ENCODE data around the gene FZD4. TPM values are rescaled to one million over a fixed set of nuclear protein-coding genes. Genes with fewer than 3 reads are reported as not detected.
"Not testable (repeated sequence)": the region's sequence is repeated elsewhere in the genome, so short reads cannot be mapped to it uniquely, and the experiment has no call there.

Gene FZD4
- total RNA-seq (under 1 TPM; 0.07 to 0.09 TPM), polyA plus RNA-seq (not detected)

DNA sequence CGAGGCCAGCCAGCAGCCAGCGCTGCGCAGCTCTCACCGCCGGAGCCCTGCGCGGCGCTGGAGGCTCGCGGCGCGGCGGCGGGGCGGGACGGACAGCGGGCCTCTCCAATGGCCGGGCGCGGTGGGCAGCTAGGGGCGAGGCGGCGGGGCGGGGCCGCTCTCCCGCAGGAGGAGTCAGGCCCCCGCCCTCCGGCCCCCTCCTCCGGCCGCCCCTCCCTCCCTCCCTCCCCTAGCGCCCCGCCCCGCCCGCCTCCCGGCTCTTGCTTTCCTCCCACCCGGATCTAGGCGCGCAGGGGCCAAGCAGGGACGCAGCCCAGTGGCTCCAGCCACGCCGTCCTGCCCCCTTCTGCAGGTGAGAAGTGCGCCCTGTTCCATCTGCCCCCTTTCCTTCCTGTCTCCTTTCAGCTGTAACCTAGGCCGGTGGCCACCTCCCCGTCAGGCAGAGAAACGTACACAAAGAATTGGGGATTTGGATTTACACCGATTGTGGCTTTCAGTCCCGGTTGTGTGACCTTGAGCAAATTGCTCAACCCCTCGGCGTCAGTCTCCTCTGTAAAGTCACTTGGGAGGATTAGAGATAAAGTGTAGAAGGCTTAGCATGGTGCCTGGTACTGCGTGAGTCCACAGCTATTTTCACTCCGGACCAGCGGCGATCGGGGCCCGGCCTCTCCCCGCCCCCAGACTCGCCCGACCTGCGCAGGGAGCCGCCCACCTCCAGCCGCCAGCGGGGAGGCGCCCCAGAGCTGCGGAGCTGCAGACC is at the start of gene FZD4:
Gene FZD4, minus strand, starts transcription at position 35 of the 760 bp plus-strand sequence. CDS start 310 bp downstream, outside the sequence.
- peak within 1 kb of the TSS; percentile 85 to 96 (median 87) for H3K4me3 Mint-ChIP-seq
- peaks cover 0 to 1% (median 0%) of the 10 kb centered on the region in 3 donors for H3K36me3 Mint-ChIP-seq
- Histone ChIP-seq H3K4me1 (ENCODE audit: insufficient read depth, low read length) (peaks cover 5% of the 10 kb centered on the region), H3K36me3 (ENCODE audit: insufficient read depth, low read length) (no peaks in the 10 kb centered on the region), H3K9me3 (ENCODE audit: low read length) (no peaks in the 10 kb centered on the region), H3K27ac (ENCODE audit: low read depth, low read length) (peak within 1 kb of the TSS; percentile 48), H3K27me3 (ENCODE audit: insufficient read depth, low read length, poor library complexity, severe bottlenecking) (peaks cover 4% of the 10 kb centered on the region), H3K4me3 (ENCODE audit: low read length) (peak within 1 kb of the TSS; percentile 77)
- H3K9me3 Mint-ChIP-seq = no peaks in the 10 kb centered on the region
- POLR2A ChIA-PET = interaction anchor here (0.6 kb wide), 1 partner anchor 16 kb away, joined by 4 read pairs; no protein-coding TSS in a partner anchor
- peak; percentile 8 to 49 (median 39) for DNase-seq
- H3K27ac Mint-ChIP-seq = peak within 1 kb of the TSS in 4 of 8 donors; percentile 4 to 91 (median 45)
- CTCF ChIA-PET = interaction anchor here (0.9 to 1.4 kb wide), 2 partner anchors 10 to 16 kb away, joined by 3 to 4 read pairs; no protein-coding TSS in a partner anchor
- peaks cover 17 to 47% of the 10 kb centered on the region in 2 donors for H3K27me3 Mint-ChIP-seq
- H3K4me1 Mint-ChIP-seq = peaks cover 9 to 19% (median 18%) of the 10 kb centered on the region in 3 donors

- POLR2A ChIA-PET; H3K4me3 Mint-ChIP-seq; H3K36me3 ChIP-seq (ENCODE audit: insufficient read depth, low read length); H3K4me1 ChIP-seq (ENCODE audit: insufficient read depth, low read length); H3K36me3 Mint-ChIP-seq; H3K4me1 Mint-ChIP-seq; CTCF ChIA-PET; DNase-seq; H3K9me3 ChIP-seq (ENCODE audit: low read length); H3K27me3 ChIP-seq (ENCODE audit: insufficient read depth, low read length, poor library complexity, severe bottlenecking); H3K9me3 Mint-ChIP-seq; H3K27ac ChIP-seq (ENCODE audit: low read depth, low read length); H3K4me3 ChIP-seq (ENCODE audit: low read length): not testable (repeated sequence)
- Mint-ChIP-seq H3K27ac (peak overlapping the region in 1 of 8 donors; percentile 3), H3K27me3 (peaks cover 10 to 14% of the 10 kb centered on the region in 2 donors)
Observed at GRCh38 chr11:87004281-87004680, 49.1 kb upstream of the FZD4 start.

DNA sequence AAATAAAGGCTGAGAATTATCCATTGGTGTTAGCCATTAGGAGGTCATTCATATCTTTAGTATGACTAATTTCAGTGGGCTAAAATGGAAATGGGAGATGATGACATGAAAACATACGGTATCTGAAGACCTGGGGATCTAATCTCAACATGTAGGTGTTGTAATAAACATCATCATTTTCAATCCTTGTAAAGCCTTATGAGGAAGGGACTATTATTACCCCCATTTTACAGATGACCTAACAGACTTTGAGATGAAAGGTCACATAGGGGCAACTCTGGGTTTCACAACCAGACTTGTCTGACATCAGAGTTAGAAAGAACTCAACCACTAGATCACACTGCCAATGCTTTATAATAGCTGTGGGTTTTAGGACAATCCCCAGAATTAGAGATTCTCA is 47.7 kb upstream of the FZD4 start:
- no peaks in the 10 kb centered on the region for H3K27me3 ChIP-seq (ENCODE audit: insufficient read depth, low read length, poor library complexity, severe bottlenecking)
- ChIA-PET CTCF (no interaction called here), POLR2A (no interaction called here)
- H3K4me3 ChIP-seq (ENCODE audit: low read length) = no peak overlapping the region
- no peaks in the 10 kb centered on the region for H3K36me3 ChIP-seq (ENCODE audit: insufficient read depth, low read length)
- Mint-ChIP-seq H3K27me3 (peaks cover 9 to 14% of the 10 kb centered on the region in 2 donors), H3K36me3 (no peaks in the 10 kb centered on the region), H3K4me1 (no peaks in the 10 kb centered on the region), H3K4me3 (no peak overlapping the region), H3K27ac (no peak overlapping the region), H3K9me3 (no peaks in the 10 kb centered on the region)
- no peaks in the 10 kb centered on the region for H3K4me1 ChIP-seq (ENCODE audit: insufficient read depth, low read length)
- H3K27ac ChIP-seq (ENCODE audit: low read depth, low read length) = no peak overlapping the region
- H3K9me3 ChIP-seq (ENCODE audit: low read length) = no peaks in the 10 kb centered on the region
- no peak for DNase-seq

- Histone ChIP-seq H3K4me1 (ENCODE audit: insufficient read depth, low read length) (no peaks in the 10 kb centered on the region), H3K27ac (ENCODE audit: low read depth, low read length) (peak overlapping the region; percentile 82), H3K27me3 (ENCODE audit: insufficient read depth, low read length, poor library complexity, severe bottlenecking) (no peaks in the 10 kb centered on the region), H3K9me3 (ENCODE audit: low read length) (no peaks in the 10 kb centered on the region), H3K4me3 (ENCODE audit: low read length) (no peak overlapping the region), H3K36me3 (ENCODE audit: insufficient read depth, low read length) (no peaks in the 10 kb centered on the region)
- H3K36me3 Mint-ChIP-seq = no peaks in the 10 kb centered on the region
- H3K4me3 Mint-ChIP-seq = no peak overlapping the region
- no peaks in the 10 kb centered on the region for H3K27me3 Mint-ChIP-seq
- ChIA-PET CTCF (no interaction called here), POLR2A (no interaction called here)
- H3K9me3 Mint-ChIP-seq = no peaks in the 10 kb centered on the region
- no peaks in the 10 kb centered on the region for H3K4me1 Mint-ChIP-seq
- peak overlapping the region in 2 of 8 donors; percentile 7 to 37 for H3K27ac Mint-ChIP-seq
- DNase-seq = no peak
Observed at GRCh38 chr11:86999859-87000753, 44.9 kb upstream of the FZD4 start.

GRCh38 chr11:86999388-86999787 is 44.2 kb upstream of the FZD4 start:
- H3K27me3 Mint-ChIP-seq = no peaks in the 10 kb centered on the region
- CTCF ChIA-PET = no interaction called here
- no peaks in the 10 kb centered on the region for H3K9me3 ChIP-seq (ENCODE audit: low read length)
- no peaks in the 10 kb centered on the region for H3K4me1 ChIP-seq (ENCODE audit: insufficient read depth, low read length)
- H3K4me3 Mint-ChIP-seq = no peak overlapping the region
- no peaks in the 10 kb centered on the region for H3K9me3 Mint-ChIP-seq
- no peak for DNase-seq
- H3K27ac ChIP-seq (ENCODE audit: low read depth, low read length) = peak overlapping the region; percentile 82
- H3K27me3 ChIP-seq (ENCODE audit: insufficient read depth, low read length, poor library complexity, severe bottlenecking) = no peaks in the 10 kb centered on the region
- POLR2A ChIA-PET = no interaction called here
- H3K4me1 Mint-ChIP-seq = no peaks in the 10 kb centered on the region
- H3K4me3 ChIP-seq (ENCODE audit: low read length) = no peak overlapping the region
- H3K36me3 ChIP-seq (ENCODE audit: insufficient read depth, low read length) = no peaks in the 10 kb centered on the region
- H3K27ac Mint-ChIP-seq = peak overlapping the region in 1 of 8 donors; percentile 37
- no peaks in the 10 kb centered on the region for H3K36me3 Mint-ChIP-seq

- no peak overlapping the region for H3K27ac ChIP-seq (ENCODE audit: low read depth, low read length)
- POLR2A ChIA-PET = no interaction called here
- H3K36me3 ChIP-seq (ENCODE audit: insufficient read depth, low read length) = no peaks in the 10 kb centered on the region
- H3K9me3 ChIP-seq (ENCODE audit: low read length) = no peaks in the 10 kb centered on the region
- H3K9me3 Mint-ChIP-seq = no peaks in the 10 kb centered on the region
- no peaks in the 10 kb centered on the region for H3K27me3 Mint-ChIP-seq
- no peaks in the 10 kb centered on the region for H3K4me1 Mint-ChIP-seq
- no peak overlapping the region for H3K27ac Mint-ChIP-seq
- H3K4me3 ChIP-seq (ENCODE audit: low read length) = no peak overlapping the region
- no peaks in the 10 kb centered on the region for H3K4me1 ChIP-seq (ENCODE audit: insufficient read depth, low read length)
- H3K36me3 Mint-ChIP-seq = no peaks in the 10 kb centered on the region
- CTCF ChIA-PET = no interaction called here
- no peaks in the 10 kb centered on the region for H3K27me3 ChIP-seq (ENCODE audit: insufficient read depth, low read length, poor library complexity, severe bottlenecking)
- H3K4me3 Mint-ChIP-seq = no peak overlapping the region
- DNase-seq = no peak
Observed at GRCh38 chr11:86996953-86997570, 41.9 kb upstream of the FZD4 start.

- Histone ChIP-seq H3K9me3 (ENCODE audit: low read length) (no peaks in the 10 kb centered on the region), H3K4me3 (ENCODE audit: low read length) (no peak overlapping the region), H3K27ac (ENCODE audit: low read depth, low read length) (no peak overlapping the region), H3K36me3 (ENCODE audit: insufficient read depth, low read length) (no peaks in the 10 kb centered on the region), H3K27me3 (ENCODE audit: insufficient read depth, low read length, poor library complexity, severe bottlenecking) (no peaks in the 10 kb centered on the region), H3K4me1 (ENCODE audit: insufficient read depth, low read length) (no peaks in the 10 kb centered on the region)
- Mint-ChIP-seq H3K9me3 (no peaks in the 10 kb centered on the region), H3K27ac (no peak overlapping the region), H3K36me3 (no peaks in the 10 kb centered on the region), H3K4me1 (no peaks in the 10 kb centered on the region), H3K4me3 (no peak overlapping the region), H3K27me3 (peaks cover 0 to 16% of the 10 kb centered on the region in 2 donors)
- CTCF ChIA-PET = interaction anchor here (1.4 kb wide), 1 partner anchor 297 kb away, joined by 3 read pairs; no protein-coding TSS in a partner anchor
- POLR2A ChIA-PET = no interaction called here
- no peak for DNase-seq
Observed at GRCh38 chr11:86993031-86993430, 37.8 kb upstream of the FZD4 start.

- H3K4me1 Mint-ChIP-seq; H3K4me3 Mint-ChIP-seq; H3K27me3 ChIP-seq (ENCODE audit: insufficient read depth, low read length, poor library complexity, severe bottlenecking); H3K9me3 ChIP-seq (ENCODE audit: low read length); H3K36me3 Mint-ChIP-seq; H3K27ac Mint-ChIP-seq; H3K36me3 ChIP-seq (ENCODE audit: insufficient read depth, low read length); H3K4me1 ChIP-seq (ENCODE audit: insufficient read depth, low read length); DNase-seq; H3K4me3 ChIP-seq (ENCODE audit: low read length); POLR2A ChIA-PET; H3K9me3 Mint-ChIP-seq; H3K27ac ChIP-seq (ENCODE audit: low read depth, low read length): not testable (repeated sequence)
- H3K27me3 Mint-ChIP-seq = peaks cover 4 to 20% of the 10 kb centered on the region in 2 donors
- CTCF ChIA-PET = interaction anchor here (1.4 kb wide), 1 partner anchor 298 kb away, joined by 3 read pairs; no protein-coding TSS in a partner anchor
Observed at GRCh38 chr11:86992340-86992739, 37.1 kb upstream of the FZD4 start.
